ENCODE results near the gene SLC35F5. TPM values are rescaled to one million over a fixed set of nuclear protein-coding genes. Genes with fewer than 3 reads are reported as not detected.
"Not testable (repeated sequence)": the region's sequence is repeated elsewhere in the genome, so short reads cannot be mapped to it uniquely, and the experiment has no call there.

The SLC35F5 gene
- total RNA-seq, 1 donor from 2014 or later: 246 TPM

- DNase-seq (ENCODE audit: low spot score): no peak
Measured at GRCh38 chr2:113755835-113756354, 547 bp downstream of the SLC35F5 start.

- peak; percentile 2 for DNase-seq (ENCODE audit: low spot score)
Measured at GRCh38 chr2:113755035-113755834, 1.2 kb downstream of the SLC35F5 start.

GRCh38 chr2:113754160-113754559 is 2.3 kb downstream of the SLC35F5 start:
- DNase-seq (ENCODE audit: low spot score): no peak

GRCh38 chr2:113750385-113750784 is 6.1 kb downstream of the SLC35F5 start:
- DNase-seq (ENCODE audit: low spot score): no peak

DNA sequence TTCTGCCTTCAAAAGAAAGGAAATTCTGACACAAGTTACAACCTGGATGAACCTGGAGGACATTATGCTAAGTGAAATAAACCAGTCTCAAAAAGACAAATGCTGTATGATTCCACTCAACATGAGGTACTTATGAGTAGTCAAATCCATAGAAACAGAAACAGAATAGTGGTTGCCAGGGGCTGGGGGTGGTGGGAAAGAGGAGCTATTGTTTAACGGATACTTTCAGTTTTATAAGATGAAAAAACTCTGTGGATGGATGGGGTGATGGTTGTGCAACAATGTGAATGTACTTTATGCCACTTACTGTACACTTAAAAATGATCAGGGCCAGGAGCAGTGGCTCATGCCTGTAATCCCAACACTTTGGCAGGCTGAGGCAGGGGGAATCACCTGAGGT is 15.4 kb downstream of the SLC35F5 start:
- no peak for DNase-seq (ENCODE audit: low spot score)

DNA sequence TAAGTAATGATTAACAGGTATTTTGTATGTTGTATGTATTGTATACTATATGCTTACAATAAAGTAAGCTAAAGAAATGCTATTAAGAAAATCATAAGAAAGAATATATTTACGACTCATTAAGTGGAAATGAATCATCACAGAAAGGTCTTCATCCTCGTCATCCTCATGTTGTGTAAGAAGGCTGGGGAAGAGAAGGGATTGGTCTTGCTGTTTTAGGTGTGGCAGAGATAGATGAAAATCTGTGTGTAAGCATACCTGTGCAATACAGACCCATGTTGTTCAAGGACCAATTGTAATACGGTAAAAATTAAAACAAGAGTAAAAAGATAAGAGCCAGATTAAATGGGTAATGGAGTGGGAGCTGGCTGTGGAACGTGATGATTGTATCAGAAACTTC is 16.6 kb downstream of the SLC35F5 start:
- DNase-seq (ENCODE audit: low spot score): no peak

- DNase-seq (ENCODE audit: low spot score): no peak
Measured at GRCh38 chr2:113734185-113734584, 22.3 kb downstream of the SLC35F5 start.

- no peak for DNase-seq (ENCODE audit: low spot score)
Measured at GRCh38 chr2:113724010-113724409, 32.4 kb downstream of the SLC35F5 start.

DNA sequence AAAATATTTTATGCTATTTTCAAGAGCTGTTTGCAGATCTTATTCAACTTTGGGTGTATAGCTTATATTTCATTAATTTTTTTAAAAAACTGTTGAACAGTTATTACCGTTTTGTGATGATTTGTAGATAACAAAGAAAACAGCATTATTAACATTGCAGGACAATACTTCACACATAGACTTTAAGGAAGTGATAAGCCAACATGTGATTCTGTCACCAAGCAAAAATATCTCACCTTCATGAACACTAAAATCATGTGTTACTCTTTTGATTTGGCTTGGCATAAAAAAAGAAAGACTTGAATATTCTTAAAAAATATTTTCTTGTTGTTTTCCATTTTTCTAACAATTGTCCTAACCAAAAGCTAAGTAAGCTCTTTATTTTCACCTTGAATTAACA is 33.0 kb downstream of the SLC35F5 start:
- no peak for DNase-seq (ENCODE audit: low spot score)

- DNase-seq (ENCODE audit: low spot score): peak; percentile 2
Measured at GRCh38 chr2:113720167-113720566, 36.3 kb downstream of the SLC35F5 start.

DNA sequence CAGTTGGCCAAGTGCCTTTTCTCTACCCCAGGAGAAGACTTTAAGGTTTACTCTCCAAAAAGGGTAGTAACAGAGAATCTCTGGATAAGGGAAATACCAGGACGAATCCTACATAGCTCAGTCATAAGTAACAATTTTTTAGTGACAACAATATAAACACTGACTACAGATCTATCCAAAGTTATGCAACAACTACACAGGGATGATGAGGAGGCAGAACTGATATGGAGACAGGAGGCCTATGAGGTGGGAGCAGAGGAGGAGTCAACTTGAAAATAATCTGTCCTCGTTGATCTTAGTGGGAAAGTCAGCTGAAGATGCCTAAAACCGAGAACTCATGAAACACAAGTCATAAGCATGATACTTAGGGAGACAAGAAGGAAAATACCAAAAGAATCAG is 40.2 kb downstream of the SLC35F5 start:
- DNase-seq (ENCODE audit: low spot score): no peak

DNA sequence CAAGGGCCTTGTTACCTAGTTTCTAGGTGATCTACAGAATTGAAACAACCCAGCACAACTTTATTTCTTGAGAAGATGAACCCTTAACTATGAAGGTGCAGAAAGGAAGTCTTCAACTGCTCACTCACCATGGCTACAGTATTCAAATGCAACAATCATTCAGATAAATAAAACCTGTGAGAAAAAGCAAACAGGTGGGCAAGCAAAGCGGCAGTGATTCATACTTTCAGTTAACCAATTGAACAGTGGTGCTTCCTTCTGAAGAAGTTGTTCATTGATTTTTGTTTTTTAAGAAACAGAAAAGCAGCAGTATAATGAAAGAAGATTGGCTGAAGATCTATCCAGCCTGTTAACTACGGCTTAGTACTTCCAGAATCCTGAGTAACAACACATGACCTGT is 43.5 kb downstream of the SLC35F5 start:
- DNase-seq (ENCODE audit: low spot score): no peak

GRCh38 chr2:113711851-113712250 is 44.6 kb downstream of the SLC35F5 start:
- DNase-seq (ENCODE audit: low spot score): no peak

GRCh38 chr2:113709022-113709421 is 47.4 kb downstream of the SLC35F5 start:
- DNase-seq (ENCODE audit: low spot score): no peak

GRCh38 chr2:113707106-113707505 is 49.3 kb downstream of the SLC35F5 start:
- DNase-seq (ENCODE audit: low spot score): no peak

GRCh38 chr2:113705982-113706523 is 50.4 kb downstream of the SLC35F5 start:
- no peak for DNase-seq (ENCODE audit: low spot score)

- DNase-seq (ENCODE audit: low spot score): not testable (repeated sequence)
Measured at GRCh38 chr2:113704300-113704993, 52.0 kb downstream of the SLC35F5 start.

DNA sequence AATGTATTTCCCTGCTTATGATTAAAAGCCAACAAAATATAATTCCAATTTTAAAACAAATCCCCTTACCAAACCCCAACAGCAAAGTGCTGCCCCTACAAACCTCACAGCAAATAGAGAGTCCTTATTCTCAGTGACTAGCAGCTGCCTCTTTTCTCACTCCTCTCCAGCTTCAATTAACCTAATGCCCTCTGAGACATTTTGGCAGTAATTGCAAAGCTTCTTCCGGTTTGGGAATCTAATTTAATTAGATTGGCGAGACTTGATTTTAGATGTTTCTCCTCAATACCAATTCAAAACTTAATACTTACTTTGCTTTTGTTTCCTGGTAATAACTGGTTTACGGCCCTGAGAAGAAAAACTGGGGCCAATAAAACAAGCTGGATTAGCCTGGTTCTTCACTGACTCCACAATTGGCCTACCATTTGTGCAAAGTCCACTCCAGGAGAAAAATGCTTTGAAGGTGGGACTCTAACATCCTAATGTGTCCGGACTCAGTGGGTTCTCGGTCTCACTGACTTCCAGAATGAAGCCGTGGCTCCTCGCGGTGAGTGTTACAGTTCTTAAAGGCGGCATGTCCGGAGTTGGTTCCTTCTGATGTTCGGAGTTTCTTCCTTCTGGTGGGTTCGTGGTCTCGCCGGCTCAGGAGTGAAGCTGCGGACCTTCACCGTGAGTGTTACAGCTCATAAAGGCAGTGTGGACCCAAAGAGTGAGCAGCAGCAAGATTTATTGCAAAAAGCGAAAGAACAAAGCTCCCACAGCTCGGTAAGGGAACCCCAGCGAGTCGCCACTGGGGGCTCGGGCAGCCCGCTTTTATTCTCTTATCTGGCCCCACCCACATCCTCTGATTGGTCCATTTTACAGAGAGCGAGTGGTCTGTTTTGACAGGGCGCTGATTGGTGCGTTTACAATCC is 52.8 kb downstream of the SLC35F5 start:
- no peak for DNase-seq (ENCODE audit: low spot score)

DNA sequence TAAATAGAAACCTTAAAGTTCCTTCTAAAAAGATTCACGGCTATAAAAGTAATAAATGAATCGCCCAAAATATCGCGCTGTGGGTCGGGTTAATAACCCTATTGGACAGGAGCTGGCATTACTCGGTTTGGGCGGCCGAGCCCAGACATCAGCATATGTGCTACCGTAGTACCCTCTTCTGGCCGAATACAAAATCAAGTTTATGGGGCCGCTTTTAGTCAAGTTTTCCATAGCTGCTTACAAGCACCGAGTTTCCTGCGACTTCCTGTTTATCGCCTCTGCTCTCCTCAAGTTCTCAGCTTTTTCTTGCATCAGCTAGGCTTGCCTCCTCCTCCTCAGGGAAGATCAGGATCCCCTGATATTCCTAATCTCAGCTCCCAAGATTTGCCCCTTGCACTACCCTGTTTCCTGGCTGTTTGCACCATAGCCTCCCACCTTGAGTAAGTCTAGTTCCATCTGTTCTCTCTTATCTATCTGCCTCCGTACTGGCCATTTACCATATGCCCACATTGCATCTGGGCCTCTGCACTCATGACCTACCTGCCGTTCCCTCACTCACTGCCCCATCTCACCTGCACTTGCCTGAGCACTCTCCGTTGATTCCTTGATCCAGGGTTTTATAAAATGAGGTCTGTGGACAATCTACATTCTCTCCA is 56.1 kb downstream of the SLC35F5 start:
- no peak for DNase-seq (ENCODE audit: low spot score)

DNA sequence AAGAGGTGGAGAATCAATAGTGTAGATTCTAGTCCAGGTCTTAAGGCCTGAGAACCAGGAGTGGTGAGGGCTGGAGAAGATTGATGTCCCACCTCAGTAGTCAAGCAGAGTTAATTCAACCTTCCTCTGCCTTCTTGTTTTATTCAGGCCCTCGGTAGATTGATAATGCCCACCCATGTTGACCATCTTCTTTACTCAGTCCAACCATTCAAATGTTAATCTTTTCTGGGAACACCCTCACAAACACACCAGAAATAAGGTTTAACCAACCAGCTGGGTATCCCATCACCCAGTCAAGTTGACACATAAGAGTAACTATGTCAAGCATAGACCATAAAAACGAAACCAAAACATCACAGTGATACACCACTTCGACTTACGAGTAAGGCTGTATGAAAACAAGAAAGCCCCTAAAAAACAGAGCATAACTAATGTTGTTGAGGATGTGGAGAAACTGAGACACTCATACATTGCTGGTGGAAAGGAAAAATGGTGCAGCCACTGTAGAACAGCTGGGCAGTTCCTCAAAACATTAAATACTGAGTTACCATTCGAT is 57.5 kb downstream of the SLC35F5 start:
- DNase-seq (ENCODE audit: low spot score): no peak

DNA sequence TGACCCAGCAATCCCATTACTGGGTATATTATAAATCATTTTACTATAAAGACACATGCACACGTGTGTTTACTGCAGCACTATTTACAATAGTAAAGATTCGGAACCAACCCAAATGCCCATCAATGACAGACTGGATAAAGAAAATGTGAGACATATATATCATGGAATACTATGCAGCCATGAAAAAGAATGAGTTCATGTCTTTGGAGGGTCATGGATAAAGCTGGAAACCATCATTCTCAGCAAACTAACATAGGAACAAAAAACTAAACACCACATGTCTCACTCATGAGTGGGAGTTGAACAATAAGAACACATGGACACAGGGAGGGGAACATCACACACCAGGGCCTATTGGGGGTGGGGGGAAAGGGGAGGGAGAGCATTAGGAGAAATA is 58.2 kb downstream of the SLC35F5 start:
- not testable (repeated sequence) for DNase-seq (ENCODE audit: low spot score)

Measured in umbilical cord (tissue), 2 donors.